ENCODE results near the gene MLC1.

MLC1 gene

GRCh38 chr22:50059881-50060262 lies 25.4 kb downstream of the MLC1 start:
- H3K4me3 ChIP-seq (ENCODE audit: low read depth, low read length), result no peak overlapping the region

GRCh38 chr22:50058906-50059880 lies 26.0 kb downstream of the MLC1 start:
- peak overlapping the region; percentile 28 for H3K4me3 ChIP-seq (ENCODE audit: low read depth, low read length)

GRCh38 chr22:50058061-50058905 lies 26.9 kb downstream of the MLC1 start, which contains the start of gene TTLL8:
Gene TTLL8 (minus strand): TSS chr22:50058298.
- H3K4me3 ChIP-seq (ENCODE audit: low read depth, low read length), result peak within 1 kb of the TSS; percentile 28

- no peak overlapping the region for H3K4me3 ChIP-seq (ENCODE audit: low read depth, low read length)
These were observed 27.8 kb downstream of the MLC1 start for GRCh38 chr22:50057278-50058060.

- H3K4me3 ChIP-seq (ENCODE audit: low read depth, low read length), result no peak overlapping the region
These were observed 28.8 kb downstream of the MLC1 start for GRCh38 chr22:50056214-50056972.

GRCh38 chr22:50053861-50054260 lies 31.4 kb downstream of the MLC1 start:
- H3K4me3 ChIP-seq (ENCODE audit: low read depth, low read length), result no peak overlapping the region

- no peak overlapping the region for H3K4me3 ChIP-seq (ENCODE audit: low read depth, low read length)
These were observed 33.3 kb downstream of the MLC1 start for GRCh38 chr22:50051930-50052329.

- no peak overlapping the region for H3K4me3 ChIP-seq (ENCODE audit: low read depth, low read length)
These were observed 35.7 kb downstream of the MLC1 start for GRCh38 chr22:50049299-50050195.

- no peak overlapping the region for H3K4me3 ChIP-seq (ENCODE audit: low read depth, low read length)
These were observed 36.4 kb downstream of the MLC1 start for GRCh38 chr22:50048836-50049235.

GRCh38 chr22:50048061-50048765 lies 37.0 kb downstream of the MLC1 start:
- H3K4me3 ChIP-seq (ENCODE audit: low read depth, low read length), result no peak overlapping the region

- H3K4me3 ChIP-seq (ENCODE audit: low read depth, low read length), result no peak overlapping the region
These were observed 37.9 kb downstream of the MLC1 start for GRCh38 chr22:50047346-50047745.

GRCh38 chr22:50046481-50047245 lies 38.6 kb downstream of the MLC1 start:
- H3K4me3 ChIP-seq (ENCODE audit: low read depth, low read length), result no peak overlapping the region

- no peak overlapping the region for H3K4me3 ChIP-seq (ENCODE audit: low read depth, low read length)
These were observed 39.2 kb downstream of the MLC1 start for GRCh38 chr22:50046019-50046415.

- H3K4me3 ChIP-seq (ENCODE audit: low read depth, low read length), result no peak overlapping the region
These were observed 39.8 kb downstream of the MLC1 start for GRCh38 chr22:50045211-50046018.

GRCh38 chr22:50044485-50045118 lies 40.6 kb downstream of the MLC1 start:
- H3K4me3 ChIP-seq (ENCODE audit: low read depth, low read length), result no peak overlapping the region

GRCh38 chr22:50041361-50042065 lies 43.7 kb downstream of the MLC1 start:
- no peak overlapping the region for H3K4me3 ChIP-seq (ENCODE audit: low read depth, low read length)

All from iPS-11a (cell line).